Breast epithelium (tissue), 4 donors: ENCODE results near the gene IL36G. TPM values are rescaled to one million over a fixed set of nuclear protein-coding genes. Genes with fewer than 3 reads are reported as not detected.

Experiments used
- DNase-seq, 2 donors: peaks; one replicate each; pipeline ENCODE4 v3.0.0-alpha.2; 2019; ENCODE audit warnings: low spot score in 2 of 2
- H3K27ac ChIP-seq, 2 donors: fragments of 200-600 bp; sonication (generic) in 1 of 2; one replicate each; pipeline ENCODE4 v1.5.1; 2016 to 2019; ENCODE audit warnings: mild to moderate bottlenecking in 1 of 2
- H3K27me3 ChIP-seq, 2 donors: fragments of 200-600 bp; sonication (generic) in 1 of 2; one replicate each; pipeline versions ENCODE4 v1.5.1 to v1.6.0; 2017 to 2019; ENCODE audit warnings: control low read depth in 1 of 2, mild to moderate bottlenecking in 1 of 2
- H3K36me3 ChIP-seq: fragments of 200-600 bp; one replicate; pipeline ENCODE4 v1.5.1; 2019
- H3K4me1 ChIP-seq, 2 donors: fragments of 200-600 bp; sonication (generic); one replicate each; pipeline ENCODE4 v1.5.1; 2016 to 2019; ENCODE audit warnings: control low read depth in 1 of 2
- H3K4me3 ChIP-seq, 3 donors: fragments of 200-600 bp; sonication (generic); 1 replicate in 2 of 3; 2 replicates in 1 of 3; pipeline ENCODE4 v1.5.1; 2016 to 2019; ENCODE audit warnings: mild to moderate bottlenecking in 3 of 3, moderate library complexity in 2 of 3
- H3K9me3 ChIP-seq, 2 donors: fragments of 200-600 bp; sonication (generic) in 1 of 2; one replicate each; pipeline ENCODE4 v1.5.1; 2016 to 2019; ENCODE audit warnings: control low read depth in 1 of 2
- CTCF ChIP-seq, 3 donors: fragments of 450-650 bp; IDR thresholded peaks; one replicate each; pipeline ENCODE4 v1.5.1; 2016 to 2017; ENCODE audit warnings: antibody characterized with exemption in 3 of 3, mild to moderate bottlenecking in 3 of 3, moderate library complexity in 3 of 3
- POLR2A ChIP-seq: fragments of 450-650 bp; IDR thresholded peaks from one replicate; pipeline ENCODE4 v1.6.1; 2016; ENCODE audit warnings: antibody characterized with exemption, mild to moderate bottlenecking, moderate library complexity
- POLR2AphosphoS5 ChIP-seq, 3 donors: sonication (generic); formaldehyde crosslinking; IDR thresholded peaks; one replicate each; pipeline ENCODE4 v1.6.1; 2017; ENCODE audit warnings: antibody characterized with exemption in 3 of 3
- intact Hi-C: fragments of 100-400 bp; cut with DNase I; formaldehyde crosslinking; loops from one replicate; pipeline ENCODE4 v1.15.1; 2023; ENCODE audit warnings: low total_unique reads
- total RNA-seq, 3 donors: library from RNA; depleted of rRNA; stranded (reverse); fragments of >200 nt; gene quantifications; one replicate each; pipeline ENCODE4 v1.1.0, GENCODE V29; 2016

IL36G gene
- total RNA-seq, 3 donors from 2014 or later, result not detected

GRCh38 chr2:112940859-112941625 lies 36.8 kb upstream of the IL36G start:
- TF ChIP-seq POLR2A (no peak), CTCF (IDR thresholded peaks at IDR 0.05) (no peak), POLR2AphosphoS5 (IDR thresholded peaks at IDR 0.05) (no peak)
- H3K27me3 ChIP-seq, result no peaks in the 10 kb centered on the region
- peaks cover 0 to 7% of the 10 kb centered on the region in 2 donors for H3K9me3 ChIP-seq
- DNase-seq, result no peak
- no peaks in the 10 kb centered on the region for H3K36me3 ChIP-seq
- no peaks in the 10 kb centered on the region for H3K4me1 ChIP-seq
- intact Hi-C loops, result no loop called here
- H3K4me3 ChIP-seq, result no peak overlapping the region
- H3K27ac ChIP-seq, result no peak overlapping the region

GRCh38 chr2:112941753-112942653 lies 35.8 kb upstream of the IL36G start:
- intact Hi-C loops, result no loop called here
- Histone ChIP-seq H3K27me3 (no peaks in the 10 kb centered on the region), H3K4me1 (no peaks in the 10 kb centered on the region), H3K27ac (no peak overlapping the region), H3K9me3 (peaks cover 0 to 10% of the 10 kb centered on the region in 2 donors), H3K36me3 (no peaks in the 10 kb centered on the region), H3K4me3 (no peak overlapping the region)
- peak; percentile 45 to 68 for DNase-seq
- TF ChIP-seq POLR2A, result no peak
- peak in 2 of 3 donors; percentile 49 to 50 for TF ChIP-seq CTCF (IDR thresholded peaks at IDR 0.05)

GRCh38 chr2:112942654-112943002 lies 35.2 kb upstream of the IL36G start:
- no peak overlapping the region for H3K4me3 ChIP-seq
- intact Hi-C loops, result no loop called here
- no peak for DNase-seq
- H3K27me3 ChIP-seq, result no peaks in the 10 kb centered on the region
- H3K9me3 ChIP-seq, result peaks cover 0 to 16% of the 10 kb centered on the region in 2 donors
- H3K27ac ChIP-seq, result no peak overlapping the region
- TF ChIP-seq POLR2A (no peak), POLR2AphosphoS5 (IDR thresholded peaks at IDR 0.05) (no peak), CTCF (IDR thresholded peaks at IDR 0.05) (no peak)
- H3K4me1 ChIP-seq, result no peaks in the 10 kb centered on the region
- no peaks in the 10 kb centered on the region for H3K36me3 ChIP-seq

DNA sequence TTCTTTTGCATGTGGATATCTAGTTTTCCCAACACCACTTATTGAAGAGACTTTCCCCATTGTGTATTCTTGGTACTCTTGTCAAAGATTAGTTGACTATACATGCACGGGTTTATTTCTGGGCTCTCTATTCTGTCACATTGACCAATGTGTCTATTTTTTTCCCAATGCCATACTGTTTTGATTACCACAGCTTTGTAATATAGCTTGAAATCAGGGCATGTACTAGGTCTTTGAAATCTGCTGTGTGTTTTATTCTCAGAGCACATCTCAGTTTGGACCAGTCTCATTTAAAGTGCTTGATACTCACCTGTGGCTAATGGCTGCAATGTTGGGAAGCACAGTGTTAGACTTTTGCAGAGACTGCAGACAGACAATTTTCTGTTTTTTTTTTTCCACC lies 32.8 kb upstream of the IL36G start:
- Histone ChIP-seq H3K4me3 (no peak overlapping the region), H3K27ac (no peak overlapping the region), H3K36me3 (no peaks in the 10 kb centered on the region), H3K27me3 (peaks cover 0 to 4% of the 10 kb centered on the region in 2 donors), H3K9me3 (peaks cover 0 to 21% of the 10 kb centered on the region in 2 donors), H3K4me1 (no peaks in the 10 kb centered on the region)
- DNase-seq, result no peak
- no peak for TF ChIP-seq POLR2AphosphoS5 (IDR thresholded peaks at IDR 0.05)
- no peak for TF ChIP-seq POLR2A
- no peak for TF ChIP-seq CTCF (IDR thresholded peaks at IDR 0.05)
- intact Hi-C loops, result no loop called here

- no peaks in the 10 kb centered on the region for H3K36me3 ChIP-seq
- no peak for DNase-seq
- intact Hi-C loops, result no loop called here
- H3K4me3 ChIP-seq, result no peak overlapping the region
- H3K4me1 ChIP-seq, result no peaks in the 10 kb centered on the region
- TF ChIP-seq CTCF (IDR thresholded peaks at IDR 0.05), result no peak
- TF ChIP-seq POLR2A, result no peak
- TF ChIP-seq POLR2AphosphoS5 (IDR thresholded peaks at IDR 0.05), result no peak
- H3K27me3 ChIP-seq, result peaks cover 0 to 4% of the 10 kb centered on the region in 2 donors
- no peak overlapping the region for H3K27ac ChIP-seq
- peaks cover 0 to 21% of the 10 kb centered on the region in 2 donors for H3K9me3 ChIP-seq
Observed at GRCh38 chr2:112946086-112946485, 31.7 kb upstream of the IL36G start.
